GM12878 (cell line): ENCODE measurements around the gene FOSB. TPM values are rescaled to one million over a fixed set of nuclear protein-coding genes. Genes with fewer than 3 reads are reported as not detected.

Experiments
- ATF7 ChIP-seq: fragments of 450-650 bp; IDR thresholded peaks from 2 replicates; pipeline ENCODE4 v1.6.1; 2016; ENCODE audit warnings: low read depth, mild to moderate bottlenecking
- CHD2 ChIP-seq: IDR thresholded peaks from 2 replicates; pipeline ENCODE4 v1.6.1; 2011; ENCODE audit warnings: low read depth, low read length, improper control_type of control experiment, borderline replicate concordance
- CHD4 ChIP-seq: fragments of 200-600 bp; sonication (generic); IDR thresholded peaks from 2 replicates; pipeline ENCODE4 v1.6.1; 2016; ENCODE audit warnings: mild to moderate bottlenecking
- CREB1 ChIP-seq: IDR thresholded peaks from 2 replicates; pipeline ENCODE4 v1.6.1; 2012; ENCODE audit warnings: low read depth, mild to moderate bottlenecking, inconsistent platforms
- CREM ChIP-seq: IDR thresholded peaks from 2 replicates; pipeline ENCODE4 v1.6.1; 2014; ENCODE audit warnings: antibody characterized with exemption, low read depth
- DPF2 ChIP-seq: fragments of 450-650 bp; IDR thresholded peaks from 2 replicates; pipeline ENCODE4 v1.6.1; 2017; ENCODE audit warnings: mild to moderate bottlenecking
- JUND ChIP-seq: IDR thresholded peaks from 2 replicates; pipeline ENCODE4 v1.6.1; 2012; ENCODE audit warnings: low read depth, mild to moderate bottlenecking, low read length, improper control_type of control experiment, moderate library complexity
- LARP7 ChIP-seq: fragments of 450-650 bp; IDR thresholded peaks from 2 replicates; pipeline ENCODE4 v1.6.1; 2017; ENCODE audit warnings: mild to moderate bottlenecking
- MEF2A ChIP-seq: IDR thresholded peaks from 2 replicates; pipeline ENCODE4 v1.6.1; 2011; ENCODE audit warnings: low read depth, mild to moderate bottlenecking, low read length, moderate library complexity; ENCODE audit not compliant: insufficient read depth
- MXI1 ChIP-seq: fragments of 150-350 bp; IDR thresholded peaks from 2 replicates; pipeline ENCODE4 v1.6.1; 2011; ENCODE audit warnings: low read depth, mild to moderate bottlenecking, inconsistent platforms, low read length, improper control_type of control experiment
- NBN ChIP-seq: fragments of 450-650 bp; IDR thresholded peaks from 2 replicates; pipeline ENCODE4 v1.6.1; 2016
- NR2C1 ChIP-seq: fragments of 450-650 bp; IDR thresholded peaks from 2 replicates; pipeline ENCODE4 v1.6.1; 2017; ENCODE audit warnings: antibody characterized with exemption, mild to moderate bottlenecking, moderate library complexity
- NR2F1 ChIP-seq: fragments of 450-650 bp; conservative IDR thresholded peaks from 2 replicates; pipeline ENCODE4 v1.6.1; 2017; ENCODE audit warnings: mild to moderate bottlenecking
- PAX5 ChIP-seq: IDR thresholded peaks from 2 replicates; pipeline ENCODE4 v1.6.1; 2011; ENCODE audit warnings: low read depth, low read length, borderline replicate concordance
- POLR2AphosphoS2 ChIP-seq: IDR thresholded peaks from 2 replicates; pipeline ENCODE4 v1.6.1; 2011; ENCODE audit warnings: low read depth, mild to moderate bottlenecking, low read length, improper control_type of control experiment, moderate library complexity
- SIN3A ChIP-seq: IDR thresholded peaks from 2 replicates; pipeline ENCODE4 v1.6.1; 2012; ENCODE audit warnings: low read depth, low read length, improper control_type of control experiment
- SIX5 ChIP-seq: IDR thresholded peaks from 2 replicates; pipeline ENCODE4 v1.6.1; 2011; ENCODE audit warnings: mild to moderate bottlenecking, low read depth, low read length, moderate library complexity; ENCODE audit not compliant: severe bottlenecking
- SPI1 ChIP-seq: IDR thresholded peaks from 2 replicates; pipeline ENCODE4 v1.6.1; 2011; ENCODE audit warnings: low read depth, mild to moderate bottlenecking, low read length, moderate library complexity, borderline replicate concordance; ENCODE audit not compliant: insufficient read depth
- TAF1 ChIP-seq: IDR thresholded peaks from 2 replicates; pipeline ENCODE4 v1.6.1; 2011; ENCODE audit warnings: mild to moderate bottlenecking, low read depth, low read length, borderline replicate concordance
- YBX1 ChIP-seq: fragments of 450-650 bp; IDR thresholded peaks from 2 replicates; pipeline ENCODE4 v1.6.1; 2016; ENCODE audit warnings: antibody characterized with exemption
- ZNF384 ChIP-seq: IDR thresholded peaks from 2 replicates; pipeline ENCODE4 v1.6.1; 2012; ENCODE audit warnings: low read depth, mild to moderate bottlenecking, low read length, improper control_type of control experiment, borderline replicate concordance
- polyA plus RNA-seq, 11 experiments: library from polyadenylated mRNA; depleted of rRNA in 4 of 11; unstranded in 6 of 11; stranded (reverse) in 5 of 11; fragments of >200 nt; fragmentation: Nextera tagmentation in 4 of 11; fragmentation: Illumina TruSeq in 1 of 11; extraction: Ambion mirVana in 4 of 11; extraction: Trizol in 1 of 11; gene quantifications; 1 replicate in 1 of 11; 2 replicates in 10 of 11; pipeline versions ENCODE4 v1.2.1 to v1.2.3, GENCODE V29; 2011 to 2016; ENCODE audit warnings: inconsistent platforms in 2 of 11, missing spikeins in 2 of 11, low read depth in 1 of 11
- total RNA-seq, 4 experiments: library from RNA; depleted of rRNA in 3 of 4; stranded (reverse); fragments of >200 nt in 3 of 4; fragmentation: Illumina TruSeq in 1 of 4; extraction: Trizol in 1 of 4; gene quantifications; 2 replicates each; pipeline versions ENCODE4 v1.2.1 to v1.2.3, GENCODE V29; 2013 to 2021
- TF ChIP-seq, protein P1 (sequence below): IDR thresholded peaks from 2 replicates; pipeline ENCODE4 v1.6.1; 2012; ENCODE audit warnings: mild to moderate bottlenecking, low read depth, low read length
- TF ChIP-seq, protein P2 (sequence below): fragments of 450-650 bp; formaldehyde crosslinking; IDR thresholded peaks from 2 replicates; pipeline ENCODE4 v1.5.0; 2022; ENCODE audit warnings: mild to moderate bottlenecking, missing genetic modification characterization
- TF ChIP-seq, protein P3 (sequence below): fragments of 150-350 bp; IDR thresholded peaks from 2 replicates; pipeline ENCODE4 v1.6.1; 2014; ENCODE audit warnings: mild to moderate bottlenecking, low read depth, low read length

The FOSB gene
- total and polyA plus RNA-seq, 10 of the 15 experiments (the other 5 are each of a cell fraction or from before 2014, with no cell fraction given) = 0.06 to 0.56 (median 0.26) TPM

DNA sequence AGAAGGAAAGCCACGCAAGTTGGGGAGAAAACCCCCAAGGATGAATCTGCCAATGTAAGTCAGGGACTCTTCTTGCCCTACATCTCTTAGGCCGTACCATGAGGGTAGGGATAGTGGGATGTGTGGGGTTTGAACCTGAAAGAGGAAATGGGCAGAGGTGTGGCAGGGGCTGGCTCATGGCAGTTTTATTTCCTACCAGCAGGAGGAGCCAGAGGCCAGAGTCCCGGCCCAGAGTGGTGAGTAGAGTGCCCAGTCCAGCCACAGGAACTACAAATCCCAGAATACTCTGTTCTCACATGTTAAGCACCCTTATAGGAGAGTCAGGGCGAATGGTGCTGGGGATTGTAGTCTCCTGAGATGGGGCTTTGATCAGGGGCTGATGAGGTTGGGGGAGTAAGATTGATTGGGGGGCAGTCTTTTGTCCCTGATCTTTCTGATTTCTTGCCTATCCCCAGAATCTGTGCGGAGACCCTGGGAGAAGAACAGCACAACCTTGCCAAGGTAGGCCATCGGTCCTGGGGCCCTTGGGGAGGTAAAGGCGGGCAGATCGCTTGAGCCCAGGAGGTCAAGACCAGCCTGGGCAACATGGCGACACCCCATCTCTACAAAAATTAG, 56.0 kb downstream of the FOSB start (continued):
- TF ChIP-seq CREM = peak; percentile 61; the same call in 1 of the 2 replicates
- peak; percentile 94 for TF ChIP-seq SIX5
- TF ChIP-seq MXI1 = peak; percentile 65; the same call in 1 of the 2 replicates
- TF ChIP-seq TAF1 = peak; percentile 10; the same call in 1 of the 2 replicates
- peak; percentile 38; the same call in 1 of the 2 replicates for TF ChIP-seq NR2C1
- TF ChIP-seq ZNF384 = no peak; the same call in 1 of the 2 replicates
- no peak; the same call in 1 of the 2 replicates for TF ChIP-seq SIN3A
- peak; percentile 16; the same call in 1 of the 2 replicates for TF ChIP-seq NBN
- no peak for TF ChIP-seq YBX1
- no peak for TF ChIP-seq CHD4
- 0 out of 2 replicates have a peak, but pooled peaks have one; percentile 15 for TF ChIP-seq CHD2
- peak; percentile 61; the same call in 1 of the 2 replicates for TF ChIP-seq CREB1
- no peak for TF ChIP-seq PAX5
- TF ChIP-seq MEF2A = no peak
- TF ChIP-seq DPF2 = peak; percentile 53
- TF ChIP-seq, protein P1, sequence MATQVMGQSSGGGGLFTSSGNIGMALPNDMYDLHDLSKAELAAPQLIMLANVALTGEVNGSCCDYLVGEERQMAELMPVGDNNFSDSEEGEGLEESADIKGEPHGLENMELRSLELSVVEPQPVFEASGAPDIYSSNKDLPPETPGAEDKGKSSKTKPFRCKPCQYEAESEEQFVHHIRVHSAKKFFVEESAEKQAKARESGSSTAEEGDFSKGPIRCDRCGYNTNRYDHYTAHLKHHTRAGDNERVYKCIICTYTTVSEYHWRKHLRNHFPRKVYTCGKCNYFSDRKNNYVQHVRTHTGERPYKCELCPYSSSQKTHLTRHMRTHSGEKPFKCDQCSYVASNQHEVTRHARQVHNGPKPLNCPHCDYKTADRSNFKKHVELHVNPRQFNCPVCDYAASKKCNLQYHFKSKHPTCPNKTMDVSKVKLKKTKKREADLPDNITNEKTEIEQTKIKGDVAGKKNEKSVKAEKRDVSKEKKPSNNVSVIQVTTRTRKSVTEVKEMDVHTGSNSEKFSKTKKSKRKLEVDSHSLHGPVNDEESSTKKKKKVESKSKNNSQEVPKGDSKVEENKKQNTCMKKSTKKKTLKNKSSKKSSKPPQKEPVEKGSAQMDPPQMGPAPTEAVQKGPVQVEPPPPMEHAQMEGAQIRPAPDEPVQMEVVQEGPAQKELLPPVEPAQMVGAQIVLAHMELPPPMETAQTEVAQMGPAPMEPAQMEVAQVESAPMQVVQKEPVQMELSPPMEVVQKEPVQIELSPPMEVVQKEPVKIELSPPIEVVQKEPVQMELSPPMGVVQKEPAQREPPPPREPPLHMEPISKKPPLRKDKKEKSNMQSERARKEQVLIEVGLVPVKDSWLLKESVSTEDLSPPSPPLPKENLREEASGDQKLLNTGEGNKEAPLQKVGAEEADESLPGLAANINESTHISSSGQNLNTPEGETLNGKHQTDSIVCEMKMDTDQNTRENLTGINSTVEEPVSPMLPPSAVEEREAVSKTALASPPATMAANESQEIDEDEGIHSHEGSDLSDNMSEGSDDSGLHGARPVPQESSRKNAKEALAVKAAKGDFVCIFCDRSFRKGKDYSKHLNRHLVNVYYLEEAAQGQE = no peak
- peak; percentile 14; the same call in 1 of the 2 replicates for TF ChIP-seq ATF7
- no peak for TF ChIP-seq JUND
- no peak for TF ChIP-seq POLR2AphosphoS2
- TF ChIP-seq SPI1 = peak; percentile 95
- TF ChIP-seq, protein P2, sequence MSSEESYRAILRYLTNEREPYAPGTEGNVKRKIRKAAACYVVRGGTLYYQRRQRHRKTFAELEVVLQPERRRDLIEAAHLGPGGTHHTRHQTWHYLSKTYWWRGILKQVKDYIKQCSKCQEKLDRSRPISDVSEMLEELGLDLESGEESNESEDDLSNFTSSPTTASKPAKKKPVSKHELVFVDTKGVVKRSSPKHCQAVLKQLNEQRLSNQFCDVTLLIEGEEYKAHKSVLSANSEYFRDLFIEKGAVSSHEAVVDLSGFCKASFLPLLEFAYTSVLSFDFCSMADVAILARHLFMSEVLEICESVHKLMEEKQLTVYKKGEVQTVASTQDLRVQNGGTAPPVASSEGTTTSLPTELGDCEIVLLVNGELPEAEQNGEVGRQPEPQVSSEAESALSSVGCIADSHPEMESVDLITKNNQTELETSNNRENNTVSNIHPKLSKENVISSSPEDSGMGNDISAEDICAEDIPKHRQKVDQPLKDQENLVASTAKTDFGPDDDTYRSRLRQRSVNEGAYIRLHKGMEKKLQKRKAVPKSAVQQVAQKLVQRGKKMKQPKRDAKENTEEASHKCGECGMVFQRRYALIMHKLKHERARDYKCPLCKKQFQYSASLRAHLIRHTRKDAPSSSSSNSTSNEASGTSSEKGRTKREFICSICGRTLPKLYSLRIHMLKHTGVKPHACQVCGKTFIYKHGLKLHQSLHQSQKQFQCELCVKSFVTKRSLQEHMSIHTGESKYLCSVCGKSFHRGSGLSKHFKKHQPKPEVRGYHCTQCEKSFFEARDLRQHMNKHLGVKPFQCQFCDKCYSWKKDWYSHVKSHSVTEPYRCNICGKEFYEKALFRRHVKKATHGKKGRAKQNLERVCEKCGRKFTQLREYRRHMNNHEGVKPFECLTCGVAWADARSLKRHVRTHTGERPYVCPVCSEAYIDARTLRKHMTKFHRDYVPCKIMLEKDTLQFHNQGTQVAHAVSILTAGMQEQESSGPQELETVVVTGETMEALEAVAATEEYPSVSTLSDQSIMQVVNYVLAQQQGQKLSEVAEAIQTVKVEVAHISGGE (CRISPR knock-in tag) = no peak
- peak; percentile 65; the same call in 1 of the 2 replicates for TF ChIP-seq LARP7
- TF ChIP-seq, protein P3, sequence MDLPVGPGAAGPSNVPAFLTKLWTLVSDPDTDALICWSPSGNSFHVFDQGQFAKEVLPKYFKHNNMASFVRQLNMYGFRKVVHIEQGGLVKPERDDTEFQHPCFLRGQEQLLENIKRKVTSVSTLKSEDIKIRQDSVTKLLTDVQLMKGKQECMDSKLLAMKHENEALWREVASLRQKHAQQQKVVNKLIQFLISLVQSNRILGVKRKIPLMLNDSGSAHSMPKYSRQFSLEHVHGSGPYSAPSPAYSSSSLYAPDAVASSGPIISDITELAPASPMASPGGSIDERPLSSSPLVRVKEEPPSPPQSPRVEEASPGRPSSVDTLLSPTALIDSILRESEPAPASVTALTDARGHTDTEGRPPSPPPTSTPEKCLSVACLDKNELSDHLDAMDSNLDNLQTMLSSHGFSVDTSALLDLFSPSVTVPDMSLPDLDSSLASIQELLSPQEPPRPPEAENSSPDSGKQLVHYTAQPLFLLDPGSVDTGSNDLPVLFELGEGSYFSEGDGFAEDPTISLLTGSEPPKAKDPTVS = no peak
- TF ChIP-seq NR2F1 = peak; percentile 32; the same call in 1 of the 2 replicates
